HUES64 (cell line): ENCODE measurements around the gene PHF21A. TPM values are rescaled to one million over a fixed set of nuclear protein-coding genes. Genes with fewer than 3 reads are reported as not detected.

ENCODE experiments used
- H3K27ac ChIP-seq: 2 replicates; pipeline ENCODE4 v1.7.0; 2013; ENCODE audit warnings: low read depth, low read length, inconsistent platforms
- H3K27me3 ChIP-seq: 2 replicates; pipeline ENCODE4 v1.6.1; 2013; ENCODE audit warnings: mild to moderate bottlenecking, low read length; ENCODE audit not compliant: insufficient read depth
- H3K36me3 ChIP-seq: 2 replicates; pipeline ENCODE4 v1.6.1; 2013; ENCODE audit warnings: mild to moderate bottlenecking, low read length; ENCODE audit not compliant: insufficient read depth
- H3K4me1 ChIP-seq: 2 replicates; pipeline ENCODE4 v1.6.1; 2013; ENCODE audit warnings: mild to moderate bottlenecking, low read length, moderate library complexity; ENCODE audit not compliant: insufficient read depth
- H3K4me3 ChIP-seq: 2 replicates; pipeline ENCODE4 v1.5.1; 2013; ENCODE audit warnings: mild to moderate bottlenecking, low read length, moderate library complexity
- H3K9ac ChIP-seq: 2 replicates; pipeline ENCODE4 v1.6.1; 2013; ENCODE audit warnings: mild to moderate bottlenecking, low read depth, low read length
- H3K9me3 ChIP-seq: 2 replicates; pipeline ENCODE4 v1.6.1; 2013; ENCODE audit warnings: low read depth, low read length; ENCODE audit not compliant: insufficient read depth
- WGBS: fragments of 150-250, 120-280 bp; methylation state at CpG from one replicate; pipeline ENCODE4 v1.1.7; 2013; ENCODE audit warnings: missing lambda C conversion rate; 5-methylcytosine and 5-hydroxymethylcytosine counted together
- polyA plus RNA-seq, 2 experiments: library from polyadenylated mRNA; stranded (reverse); fragments of 50-300 nt; gene quantifications; one replicate each; pipeline ENCODE4 v1.2.3, GENCODE V29; 2013

PHF21A gene
- 21.8 TPM for polyA plus RNA-seq (2013, experiment 1 of 2)
- 26.5 TPM for polyA plus RNA-seq (2013, experiment 2 of 2)

DNA sequence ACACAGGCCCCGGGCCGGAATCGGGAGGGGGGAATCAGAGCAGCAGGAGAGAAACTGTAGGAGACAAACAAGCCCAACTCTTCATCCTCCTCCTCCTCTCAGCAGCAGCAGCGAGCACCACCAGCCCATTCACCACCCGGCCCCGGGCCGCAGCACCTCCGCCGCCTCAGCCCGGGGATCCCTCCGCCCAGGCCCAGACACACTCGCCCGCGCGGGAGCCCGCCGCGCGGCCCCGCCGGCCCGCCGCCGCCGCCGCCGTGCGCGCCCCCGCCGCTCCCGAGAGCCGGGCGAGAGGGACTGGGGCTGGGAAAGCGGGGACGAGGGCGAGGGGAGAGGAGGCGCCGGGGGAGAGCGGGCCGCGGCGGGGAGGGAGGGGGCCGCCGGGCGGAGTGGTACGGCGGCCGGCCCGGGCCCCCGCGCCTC is at the start of gene PHF21A:
TSS of gene PHF21A (minus strand) at position 154 of the 423 bp plus-strand sequence. CDS start 37,235 bp downstream, outside the sequence.
- Histone ChIP-seq H3K4me3 (peak within 1 kb of the TSS; percentile 97), H3K9ac (peak within 1 kb of the TSS; percentile 81), H3K27ac (peak within 1 kb of the TSS; percentile 90), H3K36me3 (no peaks in the 10 kb centered on the region), H3K27me3 (no peaks in the 10 kb centered on the region), H3K9me3 (no peaks in the 10 kb centered on the region), H3K4me1 (peaks cover 15% of the 10 kb centered on the region)
- under 1% methylated on average over 52 of the region's 52 CpGs for WGBS

DNA sequence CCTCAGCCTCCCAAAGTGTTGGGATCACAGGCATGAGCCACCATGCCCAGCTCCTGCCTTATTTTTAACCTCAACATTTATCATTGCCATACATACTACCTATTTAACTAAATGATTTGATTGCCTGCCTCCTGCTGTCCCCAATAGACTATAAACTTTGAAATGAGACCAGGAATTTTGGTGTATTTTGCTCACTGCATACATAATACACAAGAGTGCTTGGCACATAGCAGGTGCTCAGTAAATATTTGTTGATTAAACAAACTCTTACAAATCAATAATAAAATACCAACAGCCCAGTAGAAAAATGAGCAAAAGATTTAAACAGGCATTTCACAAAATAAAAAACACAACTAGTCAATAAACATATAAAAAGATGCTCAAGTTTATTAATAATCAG is 49.5 kb upstream of the PHF21A start:
- no peaks in the 10 kb centered on the region for H3K4me1 ChIP-seq
- H3K9me3 ChIP-seq, result no peaks in the 10 kb centered on the region
- no peak overlapping the region for H3K9ac ChIP-seq
- no peaks in the 10 kb centered on the region for H3K36me3 ChIP-seq
- no peak overlapping the region for H3K27ac ChIP-seq
- H3K4me3 ChIP-seq, result no peak overlapping the region
- no peaks in the 10 kb centered on the region for H3K27me3 ChIP-seq

DNA sequence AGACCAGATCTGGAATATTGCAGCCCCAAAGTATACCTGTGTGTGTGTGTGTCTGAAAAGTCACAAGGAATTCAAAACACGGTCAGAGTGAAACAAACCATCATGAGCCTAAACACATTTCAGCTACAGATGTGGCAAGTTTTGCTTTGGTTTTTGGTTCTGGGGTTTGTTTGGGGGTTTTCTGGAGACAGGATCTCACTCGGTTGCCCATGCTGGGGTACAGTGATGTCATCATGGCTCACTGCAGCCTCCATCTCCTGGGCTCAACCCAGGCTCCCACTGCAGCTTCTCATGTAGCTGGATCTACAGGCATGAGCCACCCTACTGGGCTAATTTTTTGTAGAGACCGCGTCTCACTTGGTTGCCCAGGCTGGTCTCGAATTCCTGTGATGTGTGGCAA is 41.4 kb upstream of the PHF21A start:
- Histone ChIP-seq H3K27me3 (no peaks in the 10 kb centered on the region), H3K4me3 (no peak overlapping the region), H3K27ac (no peak overlapping the region), H3K9ac (no peak overlapping the region), H3K4me1 (no peaks in the 10 kb centered on the region), H3K36me3 (no peaks in the 10 kb centered on the region), H3K9me3 (no peaks in the 10 kb centered on the region)
- 94% methylated on average over 5 of the region's 5 CpGs for WGBS

GRCh38 chr11:46161201-46161600 is 39.9 kb upstream of the PHF21A start:
- no peaks in the 10 kb centered on the region for H3K4me1 ChIP-seq
- no peaks in the 10 kb centered on the region for H3K36me3 ChIP-seq
- WGBS, result 89% methylated on average over 7 of the region's 7 CpGs
- H3K4me3 ChIP-seq, result no peak overlapping the region
- H3K9ac ChIP-seq, result no peak overlapping the region
- no peak overlapping the region for H3K27ac ChIP-seq
- H3K27me3 ChIP-seq, result no peaks in the 10 kb centered on the region
- H3K9me3 ChIP-seq, result no peaks in the 10 kb centered on the region

DNA sequence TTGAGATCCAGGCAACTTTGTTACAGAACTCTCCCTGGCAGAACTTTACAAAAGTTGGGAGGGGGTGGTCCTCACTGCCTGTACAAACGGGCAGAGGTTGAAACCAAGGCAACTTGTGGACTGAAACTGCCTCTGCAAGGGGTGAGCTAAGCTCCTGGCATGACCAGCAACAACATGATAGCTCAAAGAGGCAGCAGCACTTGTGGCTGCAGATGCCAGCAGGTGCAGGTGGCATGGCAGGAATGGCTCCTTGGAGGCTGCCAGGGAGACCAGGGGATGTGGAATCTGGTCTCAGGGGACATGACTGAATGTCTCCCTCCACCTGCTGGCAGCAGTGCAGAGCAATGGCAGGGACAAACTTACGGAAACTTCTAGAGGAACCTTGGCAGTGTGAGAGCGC is 38.8 kb upstream of the PHF21A start:
- WGBS, result 58% methylated on average over 3 of the region's 3 CpGs
- no peak overlapping the region for H3K27ac ChIP-seq
- no peaks in the 10 kb centered on the region for H3K36me3 ChIP-seq
- no peak overlapping the region for H3K9ac ChIP-seq
- H3K9me3 ChIP-seq, result no peaks in the 10 kb centered on the region
- H3K27me3 ChIP-seq, result no peaks in the 10 kb centered on the region
- H3K4me3 ChIP-seq, result no peak overlapping the region
- no peaks in the 10 kb centered on the region for H3K4me1 ChIP-seq

DNA sequence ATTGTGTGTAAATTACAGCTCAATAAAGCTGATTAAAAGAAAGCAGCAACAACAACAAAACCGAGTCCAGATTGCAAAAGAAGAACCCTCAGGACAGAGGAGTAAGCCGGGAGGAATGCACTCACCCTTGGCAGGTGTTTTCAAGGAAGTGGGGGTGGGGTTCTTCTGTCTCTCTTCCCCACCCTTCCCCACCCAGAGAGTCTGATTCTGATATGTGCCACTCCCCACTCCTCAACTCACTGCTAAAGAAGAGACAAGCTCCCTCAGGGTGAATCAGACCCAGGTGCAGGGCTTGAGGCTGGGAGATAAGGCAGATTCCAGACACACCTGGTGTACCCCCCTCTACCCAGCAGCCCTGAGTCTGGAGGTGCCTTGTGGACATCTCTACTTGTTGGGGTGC is 38.4 kb upstream of the PHF21A start:
- no peak overlapping the region for H3K27ac ChIP-seq
- WGBS, result no CpG with 5 or more reads among the region's 2 CpGs

GRCh38 chr11:46149826-46150225 is 28.6 kb upstream of the PHF21A start:
- Histone ChIP-seq H3K36me3 (no peaks in the 10 kb centered on the region), H3K4me1 (peaks cover 5% of the 10 kb centered on the region; the same call in 1 of the 2 replicates), H3K9me3 (no peaks in the 10 kb centered on the region), H3K27ac (no peak overlapping the region), H3K27me3 (no peaks in the 10 kb centered on the region), H3K9ac (no peak overlapping the region), H3K4me3 (no peak overlapping the region)
- WGBS, result 70% methylated on average over 4 of the region's 4 CpGs

More for the DNA sequence above, 38.4 kb upstream of the PHF21A start:
- no peaks in the 10 kb centered on the region for H3K36me3 ChIP-seq
- no peaks in the 10 kb centered on the region for H3K4me1 ChIP-seq
- H3K9me3 ChIP-seq, result no peaks in the 10 kb centered on the region
- H3K9ac ChIP-seq, result no peak overlapping the region
- no peak overlapping the region for H3K4me3 ChIP-seq
- H3K27me3 ChIP-seq, result no peaks in the 10 kb centered on the region

- H3K4me3 ChIP-seq, result no peak overlapping the region
- H3K36me3 ChIP-seq, result no peaks in the 10 kb centered on the region
- H3K9ac ChIP-seq, result no peak overlapping the region
- WGBS, result 41% methylated on average over 11 of the region's 11 CpGs
- H3K9me3 ChIP-seq, result no peaks in the 10 kb centered on the region
- no peaks in the 10 kb centered on the region for H3K27me3 ChIP-seq
- no peak overlapping the region for H3K27ac ChIP-seq
- peaks cover 5% of the 10 kb centered on the region; the same call in 1 of the 2 replicates for H3K4me1 ChIP-seq
Measured at GRCh38 chr11:46149342-46149741, 28.1 kb upstream of the PHF21A start.

DNA sequence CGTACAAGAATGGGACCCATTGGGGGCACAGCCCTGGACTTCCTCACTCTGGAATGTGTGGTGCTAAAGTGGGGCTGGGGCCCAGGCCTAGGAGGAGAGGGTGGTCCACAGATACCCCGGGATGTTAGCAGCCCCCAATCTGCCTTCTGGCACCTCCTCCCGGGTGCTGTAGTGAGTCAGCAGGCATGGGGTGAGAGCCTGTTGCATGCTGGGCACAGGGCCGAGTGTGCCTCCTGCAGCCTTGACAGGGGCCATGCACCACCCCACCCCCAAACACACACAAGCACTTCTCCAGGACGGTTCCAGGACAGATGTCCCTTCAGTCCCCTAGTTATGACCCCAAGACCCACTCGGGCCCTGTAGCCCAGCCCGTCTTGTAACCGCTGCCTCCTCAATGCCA is 23.5 kb upstream of the PHF21A start:
- Histone ChIP-seq H3K4me1 (peaks cover 4% of the 10 kb centered on the region; the same call in 1 of the 2 replicates), H3K9ac (no peak overlapping the region), H3K36me3 (no peaks in the 10 kb centered on the region), H3K4me3 (no peak overlapping the region), H3K27ac (no peak overlapping the region), H3K27me3 (no peaks in the 10 kb centered on the region), H3K9me3 (no peaks in the 10 kb centered on the region)
- 83% methylated on average over 8 of the region's 8 CpGs for WGBS

GRCh38 chr11:46143049-46143806 is 22.0 kb upstream of the PHF21A start:
- 92% methylated on average over 31 of the region's 31 CpGs for WGBS
- H3K27me3 ChIP-seq, result no peaks in the 10 kb centered on the region
- H3K27ac ChIP-seq, result no peak overlapping the region
- no peaks in the 10 kb centered on the region for H3K9me3 ChIP-seq
- no peak overlapping the region for H3K4me3 ChIP-seq
- no peaks in the 10 kb centered on the region for H3K36me3 ChIP-seq
- H3K9ac ChIP-seq, result no peak overlapping the region
- no peaks in the 10 kb centered on the region for H3K4me1 ChIP-seq

GRCh38 chr11:46142561-46142960 is 21.3 kb upstream of the PHF21A start:
- Histone ChIP-seq H3K27ac (no peak overlapping the region), H3K9me3 (no peaks in the 10 kb centered on the region), H3K4me3 (no peak overlapping the region), H3K27me3 (no peaks in the 10 kb centered on the region), H3K36me3 (no peaks in the 10 kb centered on the region), H3K4me1 (no peaks in the 10 kb centered on the region), H3K9ac (no peak overlapping the region)
- 79% methylated on average over 17 of the region's 17 CpGs for WGBS
